ENCODE results near the gene B3GALT2. TPM values are rescaled to one million over a fixed set of nuclear protein-coding genes. Genes with fewer than 3 reads are reported as not detected.

B3GALT2 gene
- total and polyA plus RNA-seq, 2 of the 4 experiments (the other 2 are of a cell fraction), result 1.8 to 4.5 TPM

GRCh38 chr1:193201021-193201420, 14.6 kb upstream of the B3GALT2 start:
- H4K91ac ChIP-seq (ENCODE audit: insufficient read depth, low read depth, low read length), result no peak overlapping the region
- in situ Hi-C loops (cut with MboI; ENCODE audit: low sequenced_read_pairs) (no loop called here), dilution Hi-C loops (cut with HindIII; ENCODE audit: low sequenced_read_pairs, unreplicated experiment) (no loop called here), intact Hi-C loops (cut with micrococcal nuclease) (no loop called here)
- TF ChIP-seq BHLHE40 (IDR thresholded peaks at IDR 0.05; ENCODE audit: low read depth, low read length) (no peak), MAFK (IDR thresholded peaks at IDR 0.05; ENCODE audit: low read depth, low read length) (no peak)
- DNase-seq, result no peak
- H2BK15ac ChIP-seq (ENCODE audit: low read depth, low read length), result no peak overlapping the region
- no peaks in the 10 kb centered on the region for H3K9me1 ChIP-seq (ENCODE audit: insufficient read depth, low read length)
- no peak overlapping the region for H3K23ac ChIP-seq (ENCODE audit: low read depth, low read length)
- H2BK5ac ChIP-seq (ENCODE audit: low read depth, low read length, poor library complexity, severe bottlenecking), result no peak overlapping the region
- no peak overlapping the region; the same call in 1 of the 2 replicates for H3K18ac ChIP-seq (ENCODE audit: low read depth, low read length)
- no peak overlapping the region for H3K56ac ChIP-seq (ENCODE audit: extremely low read depth, insufficient read depth, low read length)
- H2BK120ac ChIP-seq (ENCODE audit: low read depth, low read length), result no peak overlapping the region
- no peaks in the 10 kb centered on the region for H4K20me1 ChIP-seq (ENCODE audit: insufficient read depth, low read length)
- no peak overlapping the region for H4K8ac ChIP-seq (ENCODE audit: low read depth in 2 of 2, low read length in 2 of 2)
- H2BK20ac ChIP-seq (ENCODE audit: low read depth, low read length), result no peak overlapping the region
- no peak overlapping the region for H3K27ac ChIP-seq (ENCODE audit: insufficient read depth, low read length)
- no peak overlapping the region for H3K4me2 ChIP-seq (ENCODE audit: low read depth, low read length)
- no peak for ATAC-seq (ENCODE audit: low read depth)
- H3K27me3 ChIP-seq (ENCODE audit: control insufficient read depth, insufficient read depth, low read length), result no peaks in the 10 kb centered on the region
- H3K4ac ChIP-seq (ENCODE audit: low read depth, low read length), result no peak overlapping the region
- H2AFZ ChIP-seq (replicated peaks; ENCODE audit: low read length, poor library complexity), result no peak overlapping the region
- no peaks in the 10 kb centered on the region for H3K4me1 ChIP-seq (ENCODE audit: control insufficient read depth, insufficient read depth, low read length)
- H3K4me3 ChIP-seq (ENCODE audit: insufficient read depth, low read depth, low read length), result no peak overlapping the region
- H3K9me3 ChIP-seq (ENCODE audit: control insufficient read depth, insufficient read depth, low read length), result no peaks in the 10 kb centered on the region
- no peak overlapping the region for H2AK5ac ChIP-seq (ENCODE audit: low read depth, low read length)
- H3K79me1 ChIP-seq (ENCODE audit: low read depth in 1 of 2, low read length in 2 of 2), result peaks cover 22 to 24% of the 10 kb centered on the region in 2 experiments
- no CpG with 5 or more reads among the region's 2 CpGs for WGBS, 2 experiments (ENCODE audit: extremely low coverage in 2 of 2, insufficient read length in 1 of 2)
- BruUV-seq (replicated peaks), result no TSS peak
- peaks cover 7% of the 10 kb centered on the region for H3K36me3 ChIP-seq (ENCODE audit: control insufficient read depth, insufficient read depth, low read length)
- no peak overlapping the region for H4K5ac ChIP-seq (ENCODE audit: low read depth, low read length)
- no peak overlapping the region for H3K9ac ChIP-seq (ENCODE audit: low read depth, low read length)
- ChIA-PET POLR2A (ENCODE audit: unreplicated experiment) (no interaction called here), CTCF (no interaction called here)
- H2AK9ac ChIP-seq (replicated peaks; ENCODE audit: low read depth, low read length, poor library complexity), result no peak overlapping the region
- H3K14ac ChIP-seq (replicated peaks; ENCODE audit: low read depth, low read length), result no peak overlapping the region
